ENCODE results near the gene FRYL.

GRCh38 chr4:48746608-48747362 is 33.3 kb downstream of the FRYL start:
- TF ChIP-seq YY1 (IDR thresholded peaks at IDR 0.05; ENCODE audit: extremely low read depth, insufficient replicate concordance, low read depth, low read length) (no peak), POLR2AphosphoS5 (IDR thresholded peaks at IDR 0.05; ENCODE audit: low read depth, low read length) (no peak), EZH2 (IDR thresholded peaks at IDR 0.05) (no peak), SP1 (IDR thresholded peaks at IDR 0.05; ENCODE audit: low read depth) (no peak), EGR1 (IDR thresholded peaks at IDR 0.05; ENCODE audit: low read depth) (no peak), SRF (IDR thresholded peaks at IDR 0.05; ENCODE audit: low read depth) (no peak), CTCF (IDR thresholded peaks at IDR 0.05 in 2 of 3, conservative IDR thresholded peaks at IDR 0.05 in 1 of 3; ENCODE audit: borderline replicate concordance in 1 of 3, insufficient read depth in 1 of 3, low read depth in 2 of 3, low read length in 2 of 3) (no peak), JUND (IDR thresholded peaks at IDR 0.05) (no peak), ATF3 (IDR thresholded peaks at IDR 0.05) (no peak), RAD21 (IDR thresholded peaks at IDR 0.05; ENCODE audit: low read depth) (no peak), CBX3 (IDR thresholded peaks at IDR 0.05; ENCODE audit: low read depth) (no peak)

All from HCT116 (cell line).